Spleen (tissue), 7 donors: ENCODE results near the gene CEACAM18.

Experiments
- CTCF ChIP-seq, 11 experiments: fragments of 200-600 bp in 7 of 11; fragments of 450-650 bp in 4 of 11; sonication (generic) in 4 of 11; IDR thresholded peaks in 8 of 11; conservative IDR thresholded peaks in 3 of 11; 1 replicate in 7 of 11; 2 replicates in 4 of 11; pipeline versions ENCODE4 v1.4.0 to v1.8.0; 2016 to 2021; ENCODE audit warnings: antibody characterized with exemption in 11 of 11, inconsistent platforms in 4 of 11, mild to moderate bottlenecking in 1 of 11
- POLR2AphosphoS5 ChIP-seq, 3 donors: sonication (generic); formaldehyde crosslinking; IDR thresholded peaks; one replicate each; pipeline ENCODE4 v1.5.1; 2017; ENCODE audit warnings: antibody characterized with exemption in 3 of 3
- donor health status: DM: no; HTN: no; CAD: no; lungs with moderate emphysema.
- donor health status: DM: no; HTN: no; CAD: no.
- donor health status: DM: no; HTN: no; CAD: no.

GRCh38 chr19:51434456-51434855, 43.9 kb upstream of the CEACAM18 start:
- no peak for TF ChIP-seq POLR2AphosphoS5 (IDR thresholded peaks at IDR 0.05)
- no peak for TF ChIP-seq CTCF (IDR thresholded peaks at IDR 0.05 in 8 of 11, conservative IDR thresholded peaks at IDR 0.05 in 3 of 11)
